Measurements from ENCODE around the gene AMBRA1.
"Not testable (repeated sequence)": the region's sequence is repeated elsewhere in the genome, so short reads cannot be mapped to it uniquely, and the experiment has no call there.

AMBRA1 gene

DNA sequence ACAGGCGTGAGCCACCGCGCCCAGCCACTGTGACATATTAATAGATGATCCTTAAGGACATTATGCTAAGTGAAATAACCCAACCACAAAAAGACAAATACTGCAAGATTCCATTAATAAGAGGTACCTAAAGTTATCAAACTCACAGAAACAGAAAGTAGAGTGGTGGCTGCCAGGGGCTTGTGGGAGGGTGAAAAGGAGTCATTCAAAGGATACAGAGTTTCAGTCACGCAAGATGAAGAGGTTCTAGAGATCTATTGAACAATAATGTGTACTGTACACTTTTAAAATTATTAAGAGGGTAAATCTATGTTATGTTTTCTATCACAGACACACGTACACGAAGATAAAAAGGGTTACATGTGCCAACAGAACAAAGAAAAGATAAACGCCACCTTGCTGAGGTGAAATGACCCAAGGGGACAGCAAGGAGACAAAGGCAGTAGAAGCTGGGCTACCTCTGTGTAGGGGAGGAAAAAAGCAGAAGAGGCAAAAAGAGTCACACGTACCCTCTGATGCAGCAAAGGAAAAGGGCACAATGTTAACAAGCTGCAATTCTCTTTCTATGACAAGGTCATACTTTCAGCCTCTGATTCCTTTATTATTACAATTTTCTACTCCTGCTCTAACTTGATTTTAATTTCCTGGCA, 65.3 kb downstream of the AMBRA1 start:
- peak; percentile 14 for DNase-seq

DNA sequence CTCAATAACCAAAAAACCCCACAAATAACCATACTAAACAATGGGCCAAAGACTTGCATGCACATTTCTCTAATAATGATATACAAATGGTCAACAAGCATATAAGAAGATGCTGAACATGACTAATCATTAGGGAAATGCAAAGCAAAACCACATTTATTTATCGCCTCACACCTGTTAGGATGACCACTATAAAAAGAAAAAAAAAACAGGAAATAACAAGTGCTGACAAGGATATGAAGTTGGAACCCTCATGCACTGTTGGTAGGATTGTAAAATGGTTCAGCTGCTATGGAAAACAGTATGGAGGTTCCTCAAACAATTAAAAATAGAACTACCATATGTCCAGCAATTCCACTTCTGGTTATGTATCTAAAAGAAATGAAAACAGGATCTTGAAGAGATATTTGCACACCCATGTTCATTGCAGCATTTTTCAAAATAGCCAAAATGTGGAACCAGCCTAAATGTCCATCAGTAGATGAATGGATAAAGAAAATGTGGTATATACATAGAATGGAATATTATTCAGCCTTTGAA, 66.2 kb downstream of the AMBRA1 start:
- DNase-seq, result no peak

DNA sequence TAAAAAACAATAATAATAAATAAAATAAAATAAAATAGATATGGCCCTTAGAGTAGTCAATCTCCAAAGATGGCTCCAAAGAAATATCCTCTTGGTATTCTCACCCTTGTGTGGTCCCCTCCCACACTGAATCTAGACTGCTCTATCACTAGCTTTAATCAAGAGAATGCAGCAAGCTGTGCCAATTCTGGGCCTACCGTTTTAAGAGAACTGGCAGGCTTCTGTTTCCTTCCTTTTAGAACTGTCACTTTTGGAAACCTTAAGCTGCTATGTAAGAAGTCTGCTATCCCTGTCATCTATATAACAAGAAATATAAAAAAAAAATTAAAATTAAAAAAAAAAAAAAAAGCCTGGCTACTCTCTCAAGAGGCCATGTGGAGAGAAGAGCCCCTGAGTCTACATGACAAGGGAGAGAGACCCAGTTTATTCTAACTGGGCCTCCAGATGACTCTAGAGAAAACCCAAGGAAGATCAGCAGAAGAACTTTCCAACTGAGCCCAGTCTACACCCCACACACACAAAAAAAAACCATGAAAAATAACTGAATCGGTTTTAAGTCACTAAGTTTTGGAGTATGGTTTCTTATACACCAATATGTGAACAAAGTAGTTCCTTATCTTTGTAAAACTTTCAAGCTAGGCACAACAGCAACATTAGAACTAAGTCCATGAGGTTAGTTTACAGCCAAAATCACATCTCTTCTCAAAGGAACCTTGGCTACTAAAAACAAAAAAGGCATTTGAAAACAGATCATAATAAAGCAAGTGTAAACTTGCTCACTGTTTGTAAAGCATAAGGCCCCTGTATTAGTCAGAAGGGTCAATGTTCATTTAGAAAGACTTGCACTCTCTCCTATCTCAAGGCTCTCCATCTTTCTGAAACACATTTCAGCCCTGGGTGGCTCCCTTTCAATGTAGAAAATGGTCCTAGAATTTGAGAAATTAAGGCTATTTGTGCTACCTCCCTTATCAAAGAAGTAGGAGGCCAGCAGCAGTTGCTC, 67.3 kb downstream of the AMBRA1 start:
- no peak for DNase-seq

DNA sequence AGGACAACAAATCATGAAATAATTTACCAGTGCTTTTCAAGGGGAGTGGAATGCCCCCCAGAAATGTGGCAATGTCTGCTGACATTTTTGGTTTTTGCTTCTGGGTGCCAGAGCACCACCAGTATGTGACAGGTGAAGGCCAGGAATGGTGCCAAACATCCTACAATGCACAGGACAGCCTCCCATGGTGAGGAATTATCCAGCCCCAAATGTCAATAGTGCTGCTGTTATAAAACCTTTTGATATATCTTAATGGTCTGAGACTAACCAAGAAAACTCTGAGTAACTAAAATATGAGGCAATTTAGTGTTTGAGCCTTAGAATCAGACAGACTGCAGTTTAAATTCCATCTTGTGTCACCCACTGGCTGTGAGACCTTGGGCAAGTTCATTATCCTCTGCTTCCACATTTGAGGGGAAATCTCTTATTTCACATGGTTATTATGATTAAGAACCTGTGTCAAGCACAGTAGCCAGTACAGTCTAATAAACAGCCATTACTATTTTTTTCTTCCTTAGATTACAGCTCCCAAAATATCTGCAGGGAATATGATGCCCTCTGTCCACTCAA, 69.5 kb downstream of the AMBRA1 start:
- DNase-seq, result no peak

- no peak for DNase-seq
These were observed 70.5 kb downstream of the AMBRA1 start for GRCh38 chr11:46523290-46523689.

DNA sequence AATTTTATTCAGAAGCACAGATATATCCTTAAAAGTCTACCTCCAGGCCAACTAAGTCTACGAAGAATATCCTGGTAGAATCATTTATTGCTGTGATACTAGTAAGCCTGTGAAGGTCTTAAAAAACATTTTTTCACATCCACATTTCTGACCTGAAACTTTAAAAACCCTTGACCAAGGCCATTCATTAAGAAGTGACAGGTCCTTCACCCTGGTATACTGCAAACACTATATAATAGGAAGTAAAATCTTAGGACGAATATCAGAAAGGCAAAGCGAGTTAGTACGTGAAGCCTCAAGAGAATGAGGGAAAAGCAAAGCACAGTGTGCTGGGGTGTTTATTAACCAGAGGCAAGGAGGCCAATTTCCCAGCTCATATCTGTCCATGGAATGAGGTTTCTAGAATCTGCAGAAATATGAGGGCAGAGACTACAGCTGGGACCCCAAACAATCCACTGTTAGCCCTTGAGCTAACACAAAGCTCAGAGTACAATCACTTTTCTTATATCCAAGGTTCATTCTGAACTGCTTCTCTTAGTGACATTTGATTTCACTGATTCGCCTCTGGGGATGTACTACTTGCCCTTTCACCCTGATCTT, 71.0 kb downstream of the AMBRA1 start:
- DNase-seq, result no peak

DNA sequence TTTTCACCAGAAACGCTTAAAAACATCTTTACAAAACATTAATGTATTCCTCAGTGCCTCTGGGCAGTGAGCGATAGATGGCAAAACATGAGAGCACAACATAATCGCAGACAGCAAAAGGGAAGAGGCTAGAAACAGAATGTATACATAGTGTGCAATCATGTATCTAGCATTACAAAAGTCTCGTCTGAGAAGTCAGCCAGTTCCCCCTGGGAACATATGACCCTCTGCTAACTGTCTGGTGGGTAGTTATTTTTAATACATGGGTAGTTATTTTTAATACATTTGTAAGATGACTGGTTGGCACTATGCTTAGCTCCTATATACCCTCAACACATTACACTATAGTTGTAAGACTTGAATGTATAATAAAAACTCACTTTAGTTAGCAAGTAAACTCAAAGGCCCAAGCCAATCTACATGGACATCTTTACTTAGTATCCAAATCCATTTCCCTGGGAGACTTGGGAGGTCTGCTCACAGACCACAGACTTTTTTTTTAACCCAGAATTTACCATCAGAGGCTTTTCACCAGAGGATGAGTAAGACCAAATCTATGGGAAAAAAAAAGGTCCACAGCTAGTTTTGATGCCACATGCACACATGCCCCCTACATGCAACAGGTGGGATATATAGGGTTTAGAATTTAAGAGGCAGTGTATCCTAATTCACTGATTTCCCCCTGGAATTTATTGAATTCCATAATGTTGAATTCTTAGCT, 71.7 kb downstream of the AMBRA1 start:
- no peak for DNase-seq

- no peak for DNase-seq
These were observed 72.7 kb downstream of the AMBRA1 start for GRCh38 chr11:46520971-46521745.

DNA sequence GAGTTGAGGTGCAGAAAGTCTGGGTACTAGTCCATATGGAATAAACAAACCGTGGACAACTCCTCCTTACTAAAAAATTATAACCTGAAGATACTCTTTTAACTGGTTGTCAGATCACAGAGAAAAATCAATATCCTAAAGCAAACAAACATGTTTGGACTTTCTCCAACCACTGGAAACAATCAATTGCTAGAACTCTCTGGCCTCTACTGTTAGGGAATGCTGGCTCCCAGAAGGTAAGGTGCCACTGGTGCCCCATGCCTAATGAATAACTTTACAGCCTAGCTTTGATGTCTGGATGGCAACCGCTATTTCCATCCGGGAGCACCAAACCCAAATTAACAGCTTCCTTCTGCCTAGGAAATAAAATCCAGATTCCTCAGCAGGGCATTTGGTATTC, 74.5 kb downstream of the AMBRA1 start:
- DNase-seq, result no peak

- DNase-seq, result not testable (repeated sequence)
These were observed 74.9 kb downstream of the AMBRA1 start for GRCh38 chr11:46518928-46519327.

- DNase-seq, result no peak
These were observed 79.5 kb downstream of the AMBRA1 start for GRCh38 chr11:46514370-46514769.

GRCh38 chr11:46513934-46514342, 79.9 kb downstream of the AMBRA1 start:
- DNase-seq, result no peak

- no peak for DNase-seq
These were observed 81.5 kb downstream of the AMBRA1 start for GRCh38 chr11:46512261-46512881.

GRCh38 chr11:46511342-46511741, 82.5 kb downstream of the AMBRA1 start:
- DNase-seq, result no peak

DNA sequence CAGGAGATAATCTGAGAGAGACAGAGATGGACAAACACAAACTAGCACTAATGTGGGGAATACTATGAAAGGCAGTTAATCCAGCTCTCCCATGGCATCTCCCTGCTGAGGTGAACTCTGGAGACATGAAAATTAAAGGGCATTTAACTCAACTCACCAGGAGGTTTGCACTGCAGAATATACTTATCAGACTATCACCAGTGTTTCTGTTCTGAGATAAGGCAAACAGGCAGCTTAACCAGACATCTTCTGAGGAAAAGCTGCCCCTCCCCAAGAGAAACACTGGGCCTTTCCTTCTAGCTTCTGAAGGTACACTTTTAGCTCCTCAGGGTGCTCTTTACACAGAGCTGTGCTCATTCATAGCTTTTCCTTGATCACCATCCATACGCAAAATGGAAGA, 85.5 kb downstream of the AMBRA1 start:
- no peak for DNase-seq

DNA sequence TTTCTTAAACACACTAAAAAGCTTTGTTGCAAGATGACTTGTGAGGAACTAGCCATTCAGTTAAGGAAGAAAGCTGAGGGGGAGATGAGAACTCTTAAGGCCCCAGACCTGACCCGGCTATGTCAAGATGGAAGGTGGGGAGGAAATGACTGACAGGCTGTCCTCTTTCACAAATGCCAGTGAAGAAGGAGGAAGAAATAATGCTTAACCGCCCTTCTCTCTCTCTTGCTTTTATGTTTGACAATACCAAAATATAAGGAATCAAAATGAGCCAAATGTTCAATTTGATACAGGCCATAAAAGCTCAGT, 87.4 kb downstream of the AMBRA1 start:
- DNase-seq, result no peak

DNA sequence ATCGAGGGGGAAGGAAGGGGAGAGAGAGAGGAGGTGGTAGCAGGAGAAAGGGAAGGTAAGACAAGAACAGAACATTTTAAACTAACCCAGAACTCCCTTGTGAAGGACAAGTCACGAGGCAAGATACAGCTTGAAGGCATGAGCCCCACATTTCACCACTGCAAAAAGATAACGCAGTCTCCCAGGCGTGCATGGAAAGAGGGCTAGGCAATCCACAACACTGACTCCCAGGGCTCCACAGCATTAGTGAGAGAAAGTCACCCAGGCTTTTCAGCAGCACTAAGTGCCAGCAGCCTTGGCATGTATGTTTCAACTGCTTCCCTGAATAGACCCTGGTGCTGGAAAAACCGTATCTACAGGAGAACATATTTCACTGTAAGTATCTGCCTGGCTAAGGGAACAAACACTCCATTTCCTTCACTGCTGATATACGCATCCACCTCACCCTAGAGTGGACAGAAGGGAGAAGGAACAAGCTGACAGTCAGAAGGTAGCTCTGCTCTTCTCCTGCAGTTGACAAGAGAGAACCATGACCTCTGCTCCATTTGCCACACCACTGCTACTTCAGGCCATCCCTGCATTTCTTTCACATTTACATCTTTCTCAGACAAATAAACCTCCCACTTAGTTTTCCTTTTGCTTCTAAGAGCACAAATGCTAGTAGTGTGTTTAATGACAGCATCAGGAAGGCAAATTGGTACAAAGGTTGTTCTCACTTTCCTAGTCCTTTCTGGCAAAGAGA, 87.9 kb downstream of the AMBRA1 start:
- DNase-seq, result no peak

GRCh38 chr11:46504817-46505613, 88.8 kb downstream of the AMBRA1 start:
- no peak for DNase-seq

- DNase-seq, result no peak
These were observed 94.0 kb downstream of the AMBRA1 start for GRCh38 chr11:46499821-46500220.

GRCh38 chr11:46498968-46499367, 94.9 kb downstream of the AMBRA1 start:
- DNase-seq, result no peak
